ENCODE data around the gene AP2M1.
A peak's percentile ranks its signal among the peaks of the same experiment; 100 is the strongest.
"Not testable (repeated sequence)": the region's sequence is repeated elsewhere in the genome, so short reads cannot be mapped to it uniquely, and the experiment has no call there.

The AP2M1 gene

GRCh38 chr3:184174646-184175492, at the start of gene AP2M1:
TSS of gene AP2M1 (plus strand) at chr3:184174855. CDS start at chr3:184176994, 2,139 bp downstream.
- peak; percentile 99 for DNase-seq

GRCh38 chr3:184126006-184126405, 48.6 kb upstream of the AP2M1 start:
- DNase-seq = no peak

- DNase-seq = peak; percentile 27
These were observed 45.6 kb upstream of the AP2M1 start for GRCh38 chr3:184129012-184129411.

GRCh38 chr3:184132945-184133344, 41.7 kb upstream of the AP2M1 start:
- no peak for DNase-seq

- DNase-seq = peak; percentile 83
These were observed 40.6 kb upstream of the AP2M1 start for GRCh38 chr3:184133840-184134745.

- no peak for DNase-seq
These were observed 39.9 kb upstream of the AP2M1 start for GRCh38 chr3:184134746-184135148.

GRCh38 chr3:184135149-184135910, 39.3 kb upstream of the AP2M1 start, which contains the start of gene EIF2B5:
TSS of gene EIF2B5 (plus strand) at chr3:184135358. CDS start at chr3:184135386, 28 bp downstream.
- DNase-seq = peak; percentile 97

GRCh38 chr3:184135911-184136260, 38.8 kb upstream of the AP2M1 start:
- no peak for DNase-seq

- no peak for DNase-seq
These were observed 34.2 kb upstream of the AP2M1 start for GRCh38 chr3:184140436-184140835.

- no peak for DNase-seq
These were observed 32.5 kb upstream of the AP2M1 start for GRCh38 chr3:184142199-184142598.

GRCh38 chr3:184143327-184143726, 31.3 kb upstream of the AP2M1 start:
- DNase-seq = no peak

- DNase-seq = no peak
These were observed 30.1 kb upstream of the AP2M1 start for GRCh38 chr3:184144505-184144904.

GRCh38 chr3:184145111-184145524, 29.5 kb upstream of the AP2M1 start:
- peak; percentile 88 for DNase-seq

GRCh38 chr3:184145751-184146270, 28.8 kb upstream of the AP2M1 start:
- DNase-seq = no peak

GRCh38 chr3:184148076-184148475, 26.6 kb upstream of the AP2M1 start:
- DNase-seq = no peak

GRCh38 chr3:184149123-184149522, 25.5 kb upstream of the AP2M1 start:
- DNase-seq = no peak

GRCh38 chr3:184149770-184150169, 24.9 kb upstream of the AP2M1 start:
- not testable (repeated sequence) for DNase-seq

GRCh38 chr3:184154885-184155643, 19.6 kb upstream of the AP2M1 start, which contains the start of gene DVL3:
TSS of gene DVL3 (plus strand) at chr3:184155377. CDS start at chr3:184155636, 259 bp downstream.
- DNase-seq = peak; percentile 21

- DNase-seq = peak; percentile 27
These were observed 18.8 kb upstream of the AP2M1 start for GRCh38 chr3:184155644-184156521.

GRCh38 chr3:184156522-184156955, 18.1 kb upstream of the AP2M1 start:
- no peak for DNase-seq

- DNase-seq = no peak
These were observed 17.4 kb upstream of the AP2M1 start for GRCh38 chr3:184157206-184157605.
